Esophagus muscularis mucosa (tissue), 3 donors: Measurements from ENCODE around the gene HMGA1.

ENCODE experiments used
- CTCF ChIP-seq, 3 experiments: fragments of 200-600 bp in 2 of 3; fragments of 450-650 bp in 1 of 3; sonication (generic) in 2 of 3; IDR thresholded peaks; one replicate each; pipeline ENCODE4 v1.5.1; 2017 to 2019; ENCODE audit warnings: antibody characterized with exemption in 3 of 3, mild to moderate bottlenecking in 2 of 3, moderate library complexity in 1 of 3
- POLR2A ChIP-seq: fragments of 450-650 bp; IDR thresholded peaks from one replicate; pipeline ENCODE4 v1.6.1; 2017; ENCODE audit warnings: antibody characterized with exemption, moderate library complexity, mild to moderate bottlenecking, low read depth

- TF ChIP-seq POLR2A = no peak
- no peak for TF ChIP-seq CTCF (IDR thresholded peaks at IDR 0.05)
These were observed 30.8 kb upstream of the HMGA1 start for GRCh38 chr6:34205916-34206315.
